GM13977 (cell line): ENCODE data around the gene MELK.
"Not testable (repeated sequence)": the region's sequence is repeated elsewhere in the genome, so short reads cannot be mapped to it uniquely, and the experiment has no call there.

Experiments
- DNase-seq: peaks from one replicate; pipeline ENCODE4 v3.0.0; 2012; ENCODE audit warnings: low spot score
- in situ Hi-C: fragments of 300-500 bp; cut with MboI; formaldehyde crosslinking; loops from one replicate; pipeline ENCODE4 v1.12.0; 2022; ENCODE audit warnings: low sequenced_read_pairs, low pct_unique_long_range_greater_than_20kb, mixed read lengths, inconsistent platforms; ENCODE audit not compliant: unreplicated experiment
- TF ChIP-seq, protein P1 (sequence below): IDR thresholded peaks from 2 replicates; pipeline ENCODE4 v1.5.1; 2012; ENCODE audit warnings: mild to moderate bottlenecking, control low read depth; ENCODE audit not compliant: insufficient read depth; ENCODE audit errors: extremely low read depth, missing control alignments

MELK gene

DNA sequence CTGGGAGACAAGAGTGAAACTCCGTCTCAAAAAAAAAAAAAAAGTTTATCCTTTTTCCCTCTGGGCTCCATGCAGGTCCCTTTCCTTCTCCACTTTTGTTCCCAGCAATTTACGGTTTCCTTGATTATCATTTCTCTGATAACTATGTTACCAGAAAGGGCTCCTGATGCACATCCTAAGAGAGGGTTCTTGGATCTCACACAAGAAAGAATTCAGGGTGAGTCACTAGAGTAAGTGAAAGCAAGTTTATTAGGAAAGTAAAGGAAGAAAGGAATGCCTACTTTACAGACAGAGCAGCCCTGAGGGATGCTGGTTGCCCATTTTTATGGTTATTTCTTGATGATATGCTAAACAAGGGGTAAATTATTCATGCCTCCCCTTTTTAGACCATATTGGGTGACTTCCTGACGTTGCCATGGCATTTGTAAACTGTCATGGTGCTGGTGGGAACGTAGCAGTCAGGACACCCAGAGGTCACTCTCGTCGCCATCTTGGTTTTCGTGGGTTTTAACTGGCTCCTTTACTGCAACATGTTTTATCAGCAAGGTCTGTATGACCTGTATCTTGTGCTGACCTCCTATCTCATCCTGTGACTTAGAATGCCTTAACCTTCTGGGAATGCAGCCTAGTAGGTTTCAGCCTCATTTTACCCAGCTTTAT is 13.5 kb upstream of the MELK start:
- DNase-seq = no peak
- in situ Hi-C loops = no loop called here
- TF ChIP-seq, protein P1, sequence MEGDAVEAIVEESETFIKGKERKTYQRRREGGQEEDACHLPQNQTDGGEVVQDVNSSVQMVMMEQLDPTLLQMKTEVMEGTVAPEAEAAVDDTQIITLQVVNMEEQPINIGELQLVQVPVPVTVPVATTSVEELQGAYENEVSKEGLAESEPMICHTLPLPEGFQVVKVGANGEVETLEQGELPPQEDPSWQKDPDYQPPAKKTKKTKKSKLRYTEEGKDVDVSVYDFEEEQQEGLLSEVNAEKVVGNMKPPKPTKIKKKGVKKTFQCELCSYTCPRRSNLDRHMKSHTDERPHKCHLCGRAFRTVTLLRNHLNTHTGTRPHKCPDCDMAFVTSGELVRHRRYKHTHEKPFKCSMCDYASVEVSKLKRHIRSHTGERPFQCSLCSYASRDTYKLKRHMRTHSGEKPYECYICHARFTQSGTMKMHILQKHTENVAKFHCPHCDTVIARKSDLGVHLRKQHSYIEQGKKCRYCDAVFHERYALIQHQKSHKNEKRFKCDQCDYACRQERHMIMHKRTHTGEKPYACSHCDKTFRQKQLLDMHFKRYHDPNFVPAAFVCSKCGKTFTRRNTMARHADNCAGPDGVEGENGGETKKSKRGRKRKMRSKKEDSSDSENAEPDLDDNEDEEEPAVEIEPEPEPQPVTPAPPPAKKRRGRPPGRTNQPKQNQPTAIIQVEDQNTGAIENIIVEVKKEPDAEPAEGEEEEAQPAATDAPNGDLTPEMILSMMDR = no peak

DNA sequence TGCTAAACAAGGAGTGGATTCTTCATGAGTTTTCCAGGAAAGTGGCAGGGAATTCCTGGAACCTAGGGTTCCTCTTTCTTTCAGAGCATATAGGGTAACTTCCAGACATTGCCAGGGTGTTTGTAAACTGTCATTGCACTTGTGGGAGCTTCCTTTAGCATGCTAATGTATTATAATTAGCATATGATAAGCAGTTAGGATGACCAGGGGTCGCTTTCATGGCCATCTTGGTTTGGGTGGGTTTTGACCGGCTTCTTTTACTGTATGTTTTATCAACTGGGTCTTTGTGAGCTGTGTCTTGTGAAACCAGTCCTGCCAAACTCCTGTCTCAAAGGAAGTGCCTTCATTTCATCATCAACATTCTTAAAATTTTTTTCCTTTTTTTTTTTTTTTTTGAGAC is 11.9 kb upstream of the MELK start:
- no peak for DNase-seq
- TF ChIP-seq, protein P1 = no peak
- in situ Hi-C loops = no loop called here

DNA sequence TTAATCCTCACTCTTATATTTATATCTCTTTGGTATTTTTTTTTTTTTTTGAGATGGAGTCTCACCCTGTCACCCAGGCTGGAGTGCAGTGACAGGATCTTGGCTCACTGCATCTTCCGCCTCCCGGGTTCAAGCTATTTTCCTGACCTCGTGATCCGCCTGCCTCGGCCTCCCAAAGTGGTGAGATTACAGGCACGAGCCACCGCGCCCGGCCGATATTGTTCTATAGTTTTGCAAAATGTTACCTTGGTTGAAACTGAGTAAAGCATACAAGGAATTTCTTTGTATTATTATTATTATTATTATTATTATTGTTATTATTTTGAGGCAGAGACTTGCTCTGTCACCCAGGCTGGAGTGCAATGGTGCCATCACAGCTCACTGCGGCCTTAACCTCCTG is 9.9 kb upstream of the MELK start:
- DNase-seq, in situ Hi-C loops: not testable (repeated sequence)

DNA sequence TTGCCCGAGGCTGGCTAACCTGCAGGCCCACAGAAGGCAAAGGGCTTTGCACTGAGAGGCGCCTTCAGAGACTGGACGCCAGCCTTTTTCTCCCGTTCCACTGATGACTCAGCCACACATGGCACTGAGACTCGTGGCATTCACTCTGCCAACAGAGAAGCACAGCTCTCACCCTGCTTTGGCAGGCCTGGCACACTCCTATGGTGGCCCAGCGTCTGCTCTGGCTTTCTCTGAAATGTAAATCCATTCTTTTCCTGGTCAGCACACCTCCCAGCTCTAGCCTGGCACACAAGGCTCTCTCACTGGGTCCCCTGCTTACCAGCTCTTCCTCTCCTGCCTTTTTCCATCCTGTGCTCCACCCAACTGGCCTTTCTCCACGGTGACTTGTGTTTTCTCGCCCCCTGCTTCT is 5.9 kb upstream of the MELK start:
- in situ Hi-C loops = no loop called here
- DNase-seq = no peak
- TF ChIP-seq, protein P1 = no peak

DNA sequence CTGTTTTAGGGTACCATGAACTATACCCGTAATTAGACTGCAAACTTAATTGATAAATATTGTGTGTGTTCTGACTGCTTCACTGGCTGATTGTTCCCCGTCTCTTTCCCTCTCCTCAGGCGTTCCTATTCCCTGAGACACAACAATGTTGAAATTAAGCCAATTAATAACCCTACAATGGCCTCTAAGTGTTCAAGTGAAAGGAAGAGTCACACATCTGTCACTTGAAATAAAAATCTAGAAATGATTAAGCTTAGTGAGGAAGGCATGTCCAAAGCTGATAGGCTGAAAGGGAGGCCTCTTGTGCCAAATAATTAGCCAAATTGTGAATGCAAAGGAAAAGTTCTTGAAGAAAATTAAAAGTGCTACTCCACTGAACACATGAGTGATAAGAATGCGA is 4.0 kb upstream of the MELK start:
- DNase-seq, in situ Hi-C loops: not testable (repeated sequence)

DNA sequence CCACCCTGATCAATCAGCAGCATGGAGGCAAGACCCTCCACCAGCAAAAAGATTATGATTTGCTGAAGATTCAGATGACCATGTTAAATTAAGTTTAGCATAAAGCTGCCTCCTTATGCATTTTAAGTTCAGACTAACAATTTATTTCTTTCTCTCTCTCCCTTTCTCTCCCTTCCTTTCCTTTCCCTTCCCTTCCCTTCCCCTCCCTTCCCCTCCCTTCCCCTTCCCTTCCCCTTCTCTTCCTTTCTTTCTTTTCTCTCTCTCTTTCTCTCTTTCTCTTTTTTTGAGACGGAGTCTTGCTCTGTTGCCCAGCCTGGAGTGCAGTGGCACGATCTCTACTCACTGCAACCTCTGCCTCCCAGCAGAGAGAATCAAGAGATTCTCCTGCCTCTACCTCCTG is 1.4 kb upstream of the MELK start:
- in situ Hi-C loops = no loop called here
- TF ChIP-seq, protein P1 = no peak
- DNase-seq = no peak

DNA sequence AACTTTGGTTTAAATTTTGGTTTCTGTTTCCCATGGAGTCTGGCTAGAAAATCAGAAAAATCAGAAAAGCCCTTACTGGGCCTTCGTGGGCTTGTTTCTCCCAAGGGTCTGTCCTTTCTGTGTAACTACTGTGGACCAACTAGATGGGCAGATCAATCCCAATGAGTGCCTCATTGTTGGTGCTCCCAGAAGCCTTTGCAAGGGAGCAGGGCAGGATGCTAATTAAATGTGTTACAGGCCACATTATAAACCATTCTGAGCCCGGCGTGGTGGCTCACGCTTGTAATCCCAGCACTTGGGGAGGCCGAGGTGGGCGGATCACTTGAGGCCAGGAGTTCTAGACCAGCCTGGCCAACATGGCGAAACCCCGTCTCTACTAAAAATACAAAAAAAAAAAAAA is 1.4 kb downstream of the MELK start:
- DNase-seq, in situ Hi-C loops: not testable (repeated sequence)

DNA sequence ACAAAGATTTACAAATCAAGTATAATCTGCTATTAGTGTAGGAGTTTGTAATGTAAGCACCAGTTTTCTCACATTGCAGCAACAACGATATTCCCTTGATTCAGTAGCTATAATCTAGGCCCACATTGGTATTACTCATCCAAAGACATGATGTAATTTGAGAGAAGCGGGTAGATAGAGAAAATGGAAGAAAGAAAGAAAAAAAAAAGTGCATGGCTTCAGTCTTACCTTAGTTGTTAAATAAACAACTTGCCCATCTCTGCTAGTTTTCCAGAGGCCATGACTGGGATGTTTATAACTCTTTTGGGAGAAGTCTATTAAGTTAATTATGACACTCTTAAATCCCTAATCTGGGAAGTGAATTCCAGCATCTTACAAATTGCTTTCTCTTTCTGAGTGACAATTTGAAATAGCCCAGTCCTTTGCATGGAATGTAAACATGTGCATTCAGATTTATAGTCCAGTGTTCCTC is 2.8 kb downstream of the MELK start:
- in situ Hi-C loops = no loop called here
- TF ChIP-seq, protein P1 = no peak
- no peak for DNase-seq
